Right lobe of liver (tissue), 6 donors: Measurements from ENCODE around the gene NOXRED1. TPM values are rescaled to one million over a fixed set of nuclear protein-coding genes. Genes with fewer than 3 reads are reported as not detected.

ENCODE experiments used
- ATAC-seq, 4 donors: fragments of 200-7000 bp; cut with Tn5 transposase; one replicate each; pipeline ENCODE4 v1.9.1; 2020; ENCODE audit warnings: mild to moderate bottlenecking in 4 of 4, moderate library complexity in 4 of 4
- DNase-seq, 3 donors: peaks; one replicate each; pipeline ENCODE4 v3.0.0-alpha.2; 2020
- H3K27ac ChIP-seq, 3 donors: fragments of 200-600 bp; one replicate each; pipeline ENCODE4 v1.8.0; 2022
- H3K27me3 ChIP-seq, 2 donors: fragments of 200-600 bp; one replicate each; pipeline ENCODE4 v1.8.0; 2022
- H3K36me3 ChIP-seq, 4 donors: fragments of 200-600 bp; sonication (generic) in 1 of 4; one replicate each; pipeline versions ENCODE4 v1.5.1 to v1.8.0; 2017 to 2022; ENCODE audit warnings: control low read depth in 1 of 4
- H3K4me1 ChIP-seq, 4 donors: fragments of 200-600 bp; sonication (generic) in 1 of 4; one replicate each; pipeline versions ENCODE4 v1.5.1 to v1.8.0; 2017 to 2022; ENCODE audit warnings: control low read depth in 1 of 4
- H3K4me3 ChIP-seq, 3 donors: fragments of 200-600 bp; one replicate each; pipeline ENCODE4 v1.8.0; 2022
- H3K9me3 ChIP-seq, 4 donors: fragments of 200-600 bp; sonication (generic) in 1 of 4; one replicate each; pipeline versions ENCODE4 v1.5.1 to v1.8.0; 2017 to 2022; ENCODE audit warnings: control low read depth in 1 of 4
- CTCF ChIP-seq, 4 donors: fragments of 200-600 bp in 3 of 4; fragments of 450-650 bp in 1 of 4; IDR thresholded peaks; one replicate each; pipeline versions ENCODE4 v1.5.1 to v1.8.0; 2016 to 2022; ENCODE audit warnings: antibody characterized with exemption in 4 of 4, mild to moderate bottlenecking in 2 of 4
- POLR2A ChIP-seq: fragments of 450-650 bp; IDR thresholded peaks from one replicate; pipeline ENCODE4 v1.6.1; 2017; ENCODE audit warnings: antibody characterized with exemption, mild to moderate bottlenecking
- WGBS: methylation state at CpG from one replicate; pipeline ENCODE4 v1.1.6; 2018; ENCODE audit warnings: low coverage, low lambda C conversion rate; ENCODE audit not compliant: insufficient coverage; ENCODE audit errors: missing lambda C conversion rate; 5-methylcytosine and 5-hydroxymethylcytosine counted together
- intact Hi-C, 2 donors: fragments of 100-400 bp; cut with DNase I; formaldehyde crosslinking; loops; one replicate each; pipeline versions ENCODE4 v1.11.2 to v1.14.1; 2022
- total RNA-seq, 6 experiments: library from RNA; depleted of rRNA in 2 of 6; stranded (reverse); fragments of >200 nt in 2 of 6; fragmentation: NEBNext Ultra II Directional in 3 of 6; extraction: Animal tissue kit (Norgen Biotek cat#: 25700) in 3 of 6; gene quantifications; one replicate each; pipeline versions ENCODE4 v1.1.0 to v1.2.4, GENCODE V29; 2016 to 2023
- donor health status: DM: no; HTN: yes; CAD: no.
- donor health status: DM: no; HTN: no; CAD: no.
- donor health status: DM: no; HTN: no; CAD: no.
- donor health status: DM: no; HTN: yes; CAD: no.
- donor health status: DM: no; HTN: yes; CAD: no.

NOXRED1 gene
- total RNA-seq, 6 experiments from 2014 or later, result 0.20 to 0.47 (median 0.37) TPM; not detected in 2

GRCh38 chr14:77438596-77438995 lies 15.3 kb upstream of the NOXRED1 start:
- intact Hi-C loops, result no loop called here
- TF ChIP-seq POLR2A (no peak), CTCF (IDR thresholded peaks at IDR 0.05) (no peak)
- H3K27me3 ChIP-seq, result no peaks in the 10 kb centered on the region
- no peak overlapping the region for H3K4me3 ChIP-seq
- no peaks in the 10 kb centered on the region for H3K4me1 ChIP-seq
- WGBS, result 93% methylated on average over 1 of the region's 1 CpG
- DNase-seq (no peak), ATAC-seq (no peak)
- no peaks in the 10 kb centered on the region for H3K9me3 ChIP-seq
- H3K36me3 ChIP-seq, result peaks cover 0 to 74% (median 31%) of the 10 kb centered on the region in 4 donors
- no peak overlapping the region for H3K27ac ChIP-seq

GRCh38 chr14:77436042-77436441 lies 12.7 kb upstream of the NOXRED1 start:
- peaks cover 0 to 74% (median 28%) of the 10 kb centered on the region in 4 donors for H3K36me3 ChIP-seq

GRCh38 chr14:77426396-77426795 lies 3.1 kb upstream of the NOXRED1 start:
- peaks cover 0 to 79% (median 32%) of the 10 kb centered on the region in 4 donors for H3K36me3 ChIP-seq
- no peak for DNase-seq
- H3K4me3 ChIP-seq, result no peak overlapping the region
- H3K27me3 ChIP-seq, result no peaks in the 10 kb centered on the region
- H3K9me3 ChIP-seq, result no peaks in the 10 kb centered on the region
- 100% methylated on average over 3 of the region's 3 CpGs for WGBS
- H3K27ac ChIP-seq, result no peak overlapping the region
- ATAC-seq, result no peak
- intact Hi-C loops, result no loop called here
- H3K4me1 ChIP-seq, result no peaks in the 10 kb centered on the region
- TF ChIP-seq CTCF (IDR thresholded peaks at IDR 0.05) (no peak), POLR2A (no peak)

More at GRCh38 chr14:77436042-77436441, 12.7 kb upstream of the NOXRED1 start:
- Histone ChIP-seq H3K27ac (no peak overlapping the region), H3K4me1 (no peaks in the 10 kb centered on the region), H3K9me3 (no peaks in the 10 kb centered on the region), H3K27me3 (no peaks in the 10 kb centered on the region), H3K4me3 (no peak overlapping the region)
- intact Hi-C loops, result no loop called here
- DNase-seq (no peak), ATAC-seq (no peak)
- TF ChIP-seq POLR2A, result no peak
- TF ChIP-seq CTCF (IDR thresholded peaks at IDR 0.05), result no peak
- WGBS, result 90% methylated on average over 3 of the region's 3 CpGs

GRCh38 chr14:77424862-77425261 lies 1.5 kb upstream of the NOXRED1 start:
- no peaks in the 10 kb centered on the region for H3K9me3 ChIP-seq
- no peak overlapping the region for H3K27ac ChIP-seq
- peaks cover 0 to 72% (median 29%) of the 10 kb centered on the region in 4 donors for H3K36me3 ChIP-seq
- no peak for TF ChIP-seq POLR2A
- no peak for TF ChIP-seq CTCF (IDR thresholded peaks at IDR 0.05)
- no peaks in the 10 kb centered on the region for H3K27me3 ChIP-seq
- WGBS, result 88% methylated on average over 3 of the region's 3 CpGs
- intact Hi-C loops, result no loop called here
- H3K4me1 ChIP-seq, result no peaks in the 10 kb centered on the region
- DNase-seq (no peak), ATAC-seq (no peak)
- no peak overlapping the region for H3K4me3 ChIP-seq

GRCh38 chr14:77421201-77421600 lies 2.1 kb downstream of the NOXRED1 start:
- DNase-seq (no peak), ATAC-seq (no peak)
- H3K36me3 ChIP-seq, result peaks cover 0 to 35% (median 7%) of the 10 kb centered on the region in 4 donors
- intact Hi-C loops, result no loop called here
- H3K4me3 ChIP-seq, result no peak overlapping the region
- no peaks in the 10 kb centered on the region for H3K27me3 ChIP-seq
- no peak overlapping the region for H3K27ac ChIP-seq
- no peaks in the 10 kb centered on the region for H3K9me3 ChIP-seq
- TF ChIP-seq CTCF (IDR thresholded peaks at IDR 0.05) (no peak), POLR2A (no peak)
- no peaks in the 10 kb centered on the region for H3K4me1 ChIP-seq
- WGBS, result 60% methylated on average over 2 of the region's 2 CpGs
